Activated CD4-positive, alpha-beta T cell treated with anti-CD3 and anti-CD28 coated beads, Interleukin-2, amount 10 ng/mL, durations not matched to agents 7 days and 5 days (primary cell): Measurements from ENCODE around the gene DEFB128. TPM values are rescaled to one million over a fixed set of nuclear protein-coding genes. Genes with fewer than 3 reads are reported as not detected.
A peak's percentile ranks its signal among the peaks of the same experiment; 100 is the strongest.
"Not testable (repeated sequence)": the region's sequence is repeated elsewhere in the genome, so short reads cannot be mapped to it uniquely, and the experiment has no call there.

Source experiments
- CTCF ChIA-PET: fragments of 350-600 bp; sonication (Branson Sonifier 250); formaldehyde crosslinking; loops from one replicate; lab custom pipeline; 2021; ENCODE audit warnings: antibody characterized with exemption; lab: Charles Lee
- POLR2A ChIA-PET: fragments of 350-600 bp; sonication (Branson Sonifier 250); formaldehyde crosslinking; loops from one replicate; lab custom pipeline; 2021; ENCODE audit warnings: antibody characterized with exemption; lab: Charles Lee
- DNase-seq: peaks from one replicate; pipeline ENCODE4 v3.0.0-alpha.2; 2020
- H3K27ac Mint-ChIP-seq: one replicate; pipeline ENCODE4 v1.8.0; 2021; ENCODE audit warnings: mild to moderate bottlenecking, moderate library complexity, mixed read lengths
- H3K27me3 Mint-ChIP-seq: one replicate; pipeline ENCODE4 v1.8.0; 2021; ENCODE audit warnings: mixed read lengths
- H3K36me3 Mint-ChIP-seq: one replicate; pipeline ENCODE4 v1.8.0; 2021; ENCODE audit warnings: low read depth, mixed read lengths
- H3K4me1 Mint-ChIP-seq: one replicate; pipeline ENCODE4 v1.8.0; 2021; ENCODE audit warnings: mixed read lengths
- H3K4me3 Mint-ChIP-seq: one replicate; pipeline ENCODE4 v1.8.0; 2021; ENCODE audit warnings: mild to moderate bottlenecking, moderate library complexity, mixed read lengths
- H3K9me3 Mint-ChIP-seq: one replicate; pipeline ENCODE4 v1.8.0; 2021; ENCODE audit warnings: mixed read lengths
- total RNA-seq, 2 experiments: library from RNA; stranded (reverse); gene quantifications; one replicate each; pipeline ENCODE4 v1.2.3, GENCODE V29; 2021

Gene DEFB128
- total RNA-seq = not detected

DNA sequence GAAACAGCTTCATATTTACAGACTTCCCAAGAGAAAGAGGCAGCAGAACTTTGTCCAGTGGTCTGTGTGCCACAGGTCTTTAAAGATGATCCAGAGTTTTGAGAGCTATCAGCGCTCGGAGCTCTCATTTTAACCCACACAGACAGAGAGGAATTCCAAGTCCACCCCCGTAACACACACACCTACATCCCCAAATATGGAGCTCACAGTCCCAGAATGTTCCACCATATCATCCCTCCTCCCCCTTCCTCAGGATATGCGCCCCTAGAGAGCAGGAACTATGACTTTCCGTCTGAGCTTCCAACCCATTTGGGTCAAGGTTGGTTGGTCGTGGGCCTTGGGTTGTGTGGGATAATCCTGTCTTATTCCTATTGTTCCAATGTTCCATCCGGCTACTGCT is at the start of gene DEFB128:
TSS of gene DEFB128 (minus strand) at position 101 of the 400 bp plus-strand sequence. CDS start at position 13, 88 bp downstream.
- POLR2A ChIA-PET = no interaction called here
- Mint-ChIP-seq H3K9me3 (peaks cover 3% of the 10 kb centered on the region), H3K4me3 (no peak within 1 kb of the TSS), H3K27ac (no peak within 1 kb of the TSS), H3K27me3 (peaks cover 49% of the 10 kb centered on the region), H3K36me3 (no peaks in the 10 kb centered on the region), H3K4me1 (peaks cover 5% of the 10 kb centered on the region)
- DNase-seq = no peak
- CTCF ChIA-PET = no interaction called here

DNA sequence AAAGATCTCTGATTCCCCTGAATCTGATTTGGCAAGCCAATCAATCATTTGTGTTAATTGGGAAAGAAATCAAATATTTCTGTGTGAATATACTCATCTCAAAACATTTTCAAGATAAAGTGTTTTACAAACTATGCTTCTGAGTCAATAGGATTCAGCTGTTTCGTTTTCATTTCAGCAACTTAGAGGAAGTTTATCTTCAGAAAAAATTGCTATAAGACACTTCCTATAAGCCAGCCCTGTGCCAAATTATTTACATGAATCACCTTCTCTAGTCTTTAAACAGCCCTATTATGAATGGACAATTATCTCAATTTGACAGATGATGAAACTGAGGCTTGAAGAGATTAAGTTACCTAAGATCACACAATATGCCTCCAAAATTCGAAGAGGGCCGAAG is 48.4 kb upstream of the DEFB128 start:
- POLR2A ChIA-PET = interaction anchor here (0.5 to 0.6 kb wide), 4 partner anchors 14 to 28 kb away, joined by 3 to 5 read pairs (median 4); no protein-coding TSS in a partner anchor
- Mint-ChIP-seq H3K4me3 (peak overlapping the region; percentile 62), H3K27ac (peak overlapping the region; percentile 92), H3K36me3 (no peaks in the 10 kb centered on the region), H3K27me3 (peaks cover 5% of the 10 kb centered on the region), H3K9me3 (no peaks in the 10 kb centered on the region), H3K4me1 (peaks cover 26% of the 10 kb centered on the region)
- CTCF ChIA-PET = interaction anchor here (1.0 to 1.6 kb wide), 3 partner anchors 13 to 28 kb away, joined by 3 to 5 read pairs (median 3); no protein-coding TSS in a partner anchor
- DNase-seq = no peak

DNA sequence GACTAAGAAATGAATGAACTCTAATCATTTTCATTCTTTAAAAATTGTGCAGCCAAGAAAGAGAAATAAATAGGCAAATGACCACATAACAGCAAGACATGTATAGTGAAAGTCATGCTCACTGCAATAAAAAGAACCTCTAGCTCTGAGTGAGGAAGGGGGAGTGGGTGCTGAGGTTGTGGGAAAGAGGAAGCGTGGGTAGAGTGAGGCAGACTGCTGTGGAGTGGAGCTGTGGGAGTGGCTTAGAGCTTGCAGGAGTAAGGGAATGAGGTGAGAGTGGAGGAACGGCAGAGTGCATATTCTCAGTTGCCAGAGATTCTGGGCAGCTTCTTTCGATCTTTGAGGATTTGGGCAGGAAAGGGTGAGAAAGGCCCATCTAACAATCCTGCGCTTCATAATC is 48.0 kb upstream of the DEFB128 start:
- peak overlapping the region; percentile 62 for H3K4me3 Mint-ChIP-seq
- peak overlapping the region; percentile 92 for H3K27ac Mint-ChIP-seq
- POLR2A ChIA-PET = interaction anchor here (0.6 kb wide), 2 partner anchors 14 to 19 kb away, joined by 3 to 4 read pairs; no protein-coding TSS in a partner anchor
- H3K4me1 Mint-ChIP-seq = peaks cover 26% of the 10 kb centered on the region
- H3K9me3 Mint-ChIP-seq = no peaks in the 10 kb centered on the region
- CTCF ChIA-PET = interaction anchor here (0.6 to 1.6 kb wide), 3 partner anchors 13 to 50 kb away, joined by 3 to 5 read pairs (median 3); no protein-coding TSS in a partner anchor
- peak; percentile 17 for DNase-seq
- no peaks in the 10 kb centered on the region for H3K36me3 Mint-ChIP-seq
- peaks cover 5% of the 10 kb centered on the region for H3K27me3 Mint-ChIP-seq

DNA sequence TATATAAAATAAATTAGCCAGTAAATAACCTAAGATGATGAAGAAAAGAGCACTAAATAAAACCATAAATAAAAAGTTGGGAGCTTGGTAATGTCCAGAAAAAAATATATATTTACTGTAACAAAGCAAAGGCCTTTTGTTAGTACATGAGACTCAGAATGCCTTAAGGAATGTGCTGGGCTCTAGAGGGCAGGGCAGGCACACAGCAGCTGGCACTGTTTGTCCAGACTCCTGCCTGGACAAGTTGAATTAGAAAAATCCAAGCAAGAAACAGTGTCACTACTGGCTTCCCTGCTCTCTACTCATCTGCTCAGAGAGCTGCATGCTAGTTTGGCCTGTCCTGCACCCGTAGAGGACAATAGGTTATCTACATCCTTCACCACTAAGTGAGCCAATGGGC is 46.4 kb upstream of the DEFB128 start:
- DNase-seq = no peak
- Mint-ChIP-seq H3K9me3 (no peaks in the 10 kb centered on the region), H3K4me3 (no peak overlapping the region), H3K27me3 (peaks cover 1% of the 10 kb centered on the region), H3K4me1 (peaks cover 26% of the 10 kb centered on the region), H3K27ac (no peak overlapping the region), H3K36me3 (no peaks in the 10 kb centered on the region)
- POLR2A ChIA-PET = no interaction called here
- CTCF ChIA-PET = no interaction called here

DNA sequence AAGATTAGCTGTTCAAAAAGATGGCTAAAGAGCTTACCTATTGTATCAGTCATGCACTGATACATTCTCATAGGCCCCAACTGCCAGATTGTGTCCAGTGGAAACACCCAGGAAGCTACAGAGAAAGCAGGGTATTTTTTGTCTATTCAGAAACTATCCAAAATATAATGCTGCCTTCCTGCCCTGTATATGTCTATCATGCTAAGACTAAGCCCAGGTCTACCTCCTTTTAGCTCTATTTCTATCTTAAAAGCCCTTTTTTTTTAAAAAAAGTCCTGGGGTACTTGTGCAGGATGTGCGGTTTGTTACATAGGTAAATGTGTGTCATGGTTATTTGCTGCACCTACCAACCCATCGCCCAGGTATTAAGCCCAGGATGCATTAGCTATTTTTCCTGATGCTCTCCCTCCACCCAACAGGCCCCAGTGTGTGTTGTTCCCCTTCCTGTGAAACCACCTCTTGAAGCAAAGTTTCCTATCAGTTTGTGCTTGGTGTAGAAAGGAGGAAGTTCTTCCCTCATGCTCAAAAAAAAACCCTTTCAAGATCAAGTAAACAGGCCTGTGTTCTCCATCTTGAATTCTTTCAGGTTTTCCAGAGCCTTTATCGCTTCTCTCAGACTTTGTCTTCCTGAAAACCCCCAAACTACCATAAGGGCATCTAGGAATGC is 38.1 kb upstream of the DEFB128 start:
- Mint-ChIP-seq H3K27ac (peak overlapping the region; percentile 72), H3K9me3 (peaks cover 5% of the 10 kb centered on the region), H3K4me1 (peaks cover 27% of the 10 kb centered on the region), H3K36me3 (no peaks in the 10 kb centered on the region), H3K27me3 (peaks cover 16% of the 10 kb centered on the region), H3K4me3 (no peak overlapping the region)
- CTCF ChIA-PET = interaction anchor here (0.9 to 1.4 kb wide), 4 partner anchors 13 to 39 kb away, joined by 3 to 6 read pairs (median 4); no protein-coding TSS in a partner anchor
- POLR2A ChIA-PET = no interaction called here
- DNase-seq = no peak

DNA sequence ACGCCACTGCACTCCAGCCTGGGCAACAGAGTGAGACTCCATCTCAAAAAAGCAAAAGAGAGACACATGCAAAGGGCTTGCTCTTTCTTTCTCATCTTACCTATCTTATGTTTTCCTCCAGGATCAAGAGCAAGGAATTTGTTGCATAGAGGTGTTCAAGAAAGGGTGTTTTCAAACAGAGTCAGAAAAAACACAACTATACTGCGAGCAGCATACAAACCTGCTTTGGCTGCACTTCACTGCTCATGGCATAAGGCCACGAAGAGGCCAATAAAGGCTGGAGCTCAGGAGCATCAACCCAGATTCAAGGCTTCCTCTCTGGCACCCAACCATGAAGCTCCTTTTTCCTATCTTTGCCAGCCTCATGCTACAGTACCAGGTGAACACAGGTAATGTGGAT is 37.4 kb upstream of the DEFB128 start, which contains the start of gene DEFB129:
TSS of gene DEFB129 (plus strand) at position 301 of the 400 bp plus-strand sequence. CDS start at position 332, 31 bp downstream.
- Mint-ChIP-seq H3K27ac (peak within 1 kb of the TSS; percentile 72), H3K4me1 (peaks cover 27% of the 10 kb centered on the region), H3K27me3 (peaks cover 19% of the 10 kb centered on the region), H3K36me3 (no peaks in the 10 kb centered on the region), H3K9me3 (peaks cover 5% of the 10 kb centered on the region), H3K4me3 (no peak within 1 kb of the TSS)
- no peak for DNase-seq
- CTCF ChIA-PET = interaction anchor here (1.0 to 1.4 kb wide), 3 partner anchors 16 to 39 kb away, joined by 4 to 6 read pairs (median 5); no protein-coding TSS in a partner anchor
- POLR2A ChIA-PET = no interaction called here

DNA sequence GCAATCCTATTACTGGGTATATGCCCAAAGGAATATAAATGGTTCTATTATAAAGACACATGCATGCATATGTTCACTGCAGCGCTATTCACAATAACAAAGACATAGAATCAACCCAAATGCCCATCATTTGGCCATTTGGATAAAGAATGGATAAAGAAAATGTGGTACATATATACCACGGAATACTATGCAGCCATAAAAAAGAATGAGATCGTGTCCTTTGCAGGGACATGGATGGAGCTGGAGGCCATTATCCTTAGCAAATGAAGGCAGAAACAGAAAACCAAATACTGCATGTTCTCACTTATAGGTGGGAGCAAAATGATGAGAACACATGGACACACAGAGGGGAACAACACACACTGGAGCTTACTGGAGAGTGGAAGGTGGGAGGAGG is 36.4 kb upstream of the DEFB128 start:
- H3K27me3 Mint-ChIP-seq = peaks cover 23% of the 10 kb centered on the region
- POLR2A ChIA-PET, H3K27ac Mint-ChIP-seq, H3K9me3 Mint-ChIP-seq, H3K4me3 Mint-ChIP-seq, DNase-seq, H3K36me3 Mint-ChIP-seq: not testable (repeated sequence)
- CTCF ChIA-PET = interaction anchor here (1.2 to 1.3 kb wide), 3 partner anchors 11 to 21 kb away, joined by 3 to 5 read pairs (median 4); no protein-coding TSS in a partner anchor
- H3K4me1 Mint-ChIP-seq = peaks cover 27% of the 10 kb centered on the region

DNA sequence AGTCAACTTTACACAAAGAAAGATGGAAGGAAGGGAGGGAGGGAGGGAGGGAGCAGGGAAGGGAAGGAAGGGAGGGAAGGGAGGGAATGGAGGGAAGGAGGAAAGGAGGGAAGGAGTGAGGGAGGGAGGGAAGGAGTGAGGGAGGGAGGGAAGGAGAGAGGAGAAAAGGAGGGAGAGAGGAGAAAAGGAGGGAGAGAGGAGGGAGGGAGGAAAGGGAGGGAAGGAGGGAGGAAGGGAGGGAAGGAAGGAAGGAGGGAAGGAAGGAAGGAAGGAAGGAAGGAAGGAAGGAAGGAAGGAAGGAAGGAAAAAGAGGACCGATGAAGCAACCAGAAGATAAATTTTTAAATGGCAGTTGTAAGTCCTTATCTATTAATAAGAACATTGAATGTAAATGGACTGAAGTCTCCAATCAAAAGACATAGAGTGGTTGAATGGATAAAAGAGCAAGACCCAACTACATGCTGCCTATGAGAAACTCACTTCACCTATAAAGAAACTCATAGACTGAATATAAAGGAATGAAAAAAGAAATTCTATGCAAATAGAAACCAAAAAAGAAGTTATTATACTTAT is 31.8 kb upstream of the DEFB128 start:
- no peak for DNase-seq
- no peak overlapping the region for H3K27ac Mint-ChIP-seq
- peaks cover 5% of the 10 kb centered on the region for H3K9me3 Mint-ChIP-seq
- no peaks in the 10 kb centered on the region for H3K36me3 Mint-ChIP-seq
- POLR2A ChIA-PET = no interaction called here
- H3K4me3 Mint-ChIP-seq = no peak overlapping the region
- H3K4me1 Mint-ChIP-seq = peaks cover 6% of the 10 kb centered on the region
- CTCF ChIA-PET = no interaction called here
- peaks cover 46% of the 10 kb centered on the region for H3K27me3 Mint-ChIP-seq

DNA sequence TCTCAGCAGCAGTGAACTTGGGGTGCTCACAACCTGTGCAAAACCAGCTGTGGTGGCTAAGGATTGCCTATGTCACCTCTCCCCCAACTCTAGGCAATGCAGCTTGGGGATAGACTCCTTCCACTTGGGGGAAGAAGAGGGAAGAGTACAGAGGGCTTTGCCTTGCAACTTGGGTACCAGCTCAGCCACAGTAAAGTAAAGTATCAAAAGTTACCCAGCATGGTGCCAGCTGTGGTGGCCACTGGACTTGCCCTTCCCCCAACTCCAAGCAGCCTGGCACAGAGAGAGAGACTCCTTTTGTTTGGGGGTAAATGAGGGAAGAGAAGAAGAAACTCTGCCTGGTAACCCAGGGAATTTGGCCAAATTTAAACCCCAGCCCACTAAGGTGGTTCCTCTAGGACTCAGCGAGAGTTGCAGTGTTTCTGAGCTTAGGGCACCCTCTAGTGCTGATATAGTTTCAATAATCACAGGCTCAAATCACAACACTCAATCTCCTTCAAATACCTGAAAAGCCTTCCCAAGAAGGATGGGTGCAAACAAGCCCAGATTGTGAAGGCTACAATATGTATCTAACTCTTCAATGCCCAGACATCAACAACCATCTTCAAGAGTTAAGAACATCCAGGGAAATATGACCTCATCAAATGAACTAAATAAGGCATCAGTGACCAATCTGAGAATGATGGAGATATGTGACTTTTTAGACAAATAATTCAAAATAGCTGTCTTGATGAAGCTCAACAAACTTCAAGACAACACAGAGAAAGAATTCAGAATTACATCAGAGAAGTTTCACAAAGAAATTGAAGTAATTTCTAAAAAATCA is 30.0 kb upstream of the DEFB128 start:
- Mint-ChIP-seq H3K27me3 (peaks cover 45% of the 10 kb centered on the region), H3K4me3 (no peak overlapping the region), H3K36me3 (no peaks in the 10 kb centered on the region), H3K9me3 (no peaks in the 10 kb centered on the region), H3K4me1 (no peaks in the 10 kb centered on the region), H3K27ac (no peak overlapping the region)
- ChIA-PET CTCF (interaction anchor here (1.1 kb wide), 1 partner anchor 9 kb away, joined by 4 read pairs; no protein-coding TSS in a partner anchor), POLR2A (no interaction called here)
- DNase-seq = no peak

DNA sequence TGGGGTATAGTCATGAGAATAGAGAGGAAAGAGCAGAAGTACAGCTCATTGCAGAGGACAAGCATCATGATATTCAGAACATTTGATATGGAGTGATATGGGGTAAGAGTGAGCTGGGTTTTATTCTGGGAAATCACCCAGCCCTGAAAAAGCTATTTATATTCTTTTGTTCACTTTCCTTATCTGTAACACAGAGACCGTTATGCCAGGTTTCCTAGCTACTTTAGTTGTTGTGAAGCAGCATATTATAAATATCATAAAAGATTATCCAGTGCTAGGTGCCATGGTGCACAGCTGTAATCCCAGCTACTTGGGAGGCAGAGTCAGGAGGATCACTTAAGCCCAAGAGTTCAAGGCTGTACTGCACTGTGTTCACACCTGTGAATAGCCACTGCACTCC is 27.8 kb upstream of the DEFB128 start:
- H3K4me3 Mint-ChIP-seq = no peak overlapping the region
- H3K27me3 Mint-ChIP-seq = peaks cover 33% of the 10 kb centered on the region
- no peak overlapping the region for H3K27ac Mint-ChIP-seq
- ChIA-PET POLR2A (no interaction called here), CTCF (no interaction called here)
- no peak for DNase-seq
- no peaks in the 10 kb centered on the region for H3K4me1 Mint-ChIP-seq
- no peaks in the 10 kb centered on the region for H3K9me3 Mint-ChIP-seq
- no peaks in the 10 kb centered on the region for H3K36me3 Mint-ChIP-seq

DNA sequence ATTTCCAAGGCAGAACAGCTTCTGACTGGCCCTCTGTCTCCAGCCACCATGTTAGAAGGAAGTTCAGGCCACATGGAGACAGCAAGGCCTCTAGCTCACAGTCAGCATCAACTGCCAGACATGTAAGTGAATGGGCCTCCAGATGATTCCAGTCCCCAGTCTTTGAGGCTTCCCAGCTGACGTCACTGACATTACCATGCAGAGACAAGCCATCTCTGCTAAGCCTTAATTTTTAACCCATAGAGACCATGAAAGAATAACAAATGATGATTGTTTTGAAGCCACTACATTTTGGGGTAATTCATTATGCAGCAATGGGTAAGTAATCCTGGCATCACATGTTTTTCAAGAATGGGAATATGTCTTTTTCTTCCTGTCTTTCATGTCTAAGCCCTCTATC is 26.3 kb upstream of the DEFB128 start:
- H3K4me1 Mint-ChIP-seq = no peaks in the 10 kb centered on the region
- DNase-seq = no peak
- CTCF ChIA-PET = interaction anchor here (0.8 to 1.5 kb wide), 2 partner anchors 10 to 13 kb away, joined by 3 read pairs; no protein-coding TSS in a partner anchor
- H3K4me3 Mint-ChIP-seq = no peak overlapping the region
- H3K36me3 Mint-ChIP-seq = no peaks in the 10 kb centered on the region
- H3K27ac Mint-ChIP-seq = no peak overlapping the region
- POLR2A ChIA-PET = no interaction called here
- peaks cover 24% of the 10 kb centered on the region for H3K27me3 Mint-ChIP-seq
- H3K9me3 Mint-ChIP-seq = no peaks in the 10 kb centered on the region

DNA sequence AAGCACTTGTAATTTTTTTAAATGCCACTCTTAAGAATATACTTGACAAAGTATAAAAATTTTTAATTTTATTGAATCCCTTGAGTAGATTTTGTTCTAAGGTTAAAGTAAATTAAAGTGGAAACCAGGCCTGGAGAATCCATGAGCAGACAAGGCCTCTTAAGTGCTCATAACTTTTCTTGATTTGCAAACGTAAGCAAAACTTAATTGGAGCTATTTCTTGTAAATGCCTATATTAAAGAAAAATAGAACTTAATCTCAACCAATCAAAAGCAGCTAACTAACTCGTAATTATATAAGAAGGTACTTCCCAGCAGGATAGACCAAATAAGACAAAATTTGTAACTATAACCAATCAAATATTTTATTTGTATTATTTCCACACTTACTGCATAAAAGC is 24.9 kb upstream of the DEFB128 start:
- Mint-ChIP-seq H3K4me1 (no peaks in the 10 kb centered on the region), H3K27ac (no peak overlapping the region), H3K9me3 (no peaks in the 10 kb centered on the region), H3K27me3 (peaks cover 12% of the 10 kb centered on the region), H3K36me3 (no peaks in the 10 kb centered on the region), H3K4me3 (no peak overlapping the region)
- CTCF ChIA-PET = interaction anchor here (0.6 to 1.5 kb wide), 6 partner anchors 12 to 1752 kb away, joined by 3 to 4 read pairs (median 3); no protein-coding TSS in a partner anchor
- POLR2A ChIA-PET = no interaction called here
- no peak for DNase-seq
